Osteoblast (primary cell): ENCODE results near the gene OCSTAMP. TPM values are rescaled to one million over a fixed set of nuclear protein-coding genes. Genes with fewer than 3 reads are reported as not detected.

Source experiments
- DNase-seq: peaks from one replicate; pipeline ENCODE4 v3.0.0; 2011; ENCODE audit warnings: low spot score, mixed read lengths; ENCODE audit not compliant: insufficient read length; ENCODE audit errors: missing footprints
- H2AFZ ChIP-seq: 2 replicates; pipeline ENCODE4 v1.6.0; 2011; ENCODE audit warnings: mild to moderate bottlenecking, low read length
- H3K27ac ChIP-seq: 2 replicates; pipeline ENCODE4 v1.5.1; 2011; ENCODE audit warnings: mild to moderate bottlenecking, low read depth, low read length, moderate library complexity
- H3K27me3 ChIP-seq: 2 replicates; pipeline ENCODE4 v1.6.0; 2012; ENCODE audit warnings: mild to moderate bottlenecking, control low read depth, inconsistent platforms, low read length, moderate library complexity; ENCODE audit not compliant: insufficient read depth
- H3K36me3 ChIP-seq: 2 replicates; pipeline ENCODE4 v1.5.1; 2011; ENCODE audit warnings: mild to moderate bottlenecking, low read length, control low read depth, moderate library complexity; ENCODE audit not compliant: insufficient read depth
- H3K4me1 ChIP-seq: 2 replicates; pipeline ENCODE4 v1.5.1; 2011; ENCODE audit warnings: mild to moderate bottlenecking, low read length, control low read depth, moderate library complexity; ENCODE audit not compliant: insufficient read depth
- H3K4me2 ChIP-seq: 2 replicates; pipeline ENCODE4 v1.6.0; 2011; ENCODE audit warnings: mild to moderate bottlenecking, low read length; ENCODE audit not compliant: insufficient read depth
- H3K4me3 ChIP-seq: fragments of 200-600 bp; sonication (generic); 3 replicates; pipeline ENCODE4 v1.5.1; 2012; ENCODE audit warnings: mild to moderate bottlenecking, low read length, inconsistent platforms; ENCODE audit not compliant: insufficient read depth
- H3K79me2 ChIP-seq: 2 replicates; pipeline ENCODE4 v1.6.0; 2012; ENCODE audit warnings: mild to moderate bottlenecking, low read length, control low read depth, inconsistent platforms; ENCODE audit not compliant: insufficient read depth
- H3K9me3 ChIP-seq: 2 replicates; pipeline ENCODE4 v1.5.1; 2011; ENCODE audit warnings: low read depth, low read length, control low read depth
- H4K20me1 ChIP-seq: 2 replicates; pipeline ENCODE4 v1.6.0; 2012; ENCODE audit warnings: mild to moderate bottlenecking, low read length, control low read depth; ENCODE audit not compliant: insufficient read depth
- CTCF ChIP-seq: IDR thresholded peaks from 2 replicates; pipeline ENCODE4 v1.5.1; 2011; ENCODE audit warnings: mild to moderate bottlenecking, low read depth, low read length, moderate library complexity; ENCODE audit errors: extremely low read depth
- total RNA-seq: library from RNA; depleted of rRNA; stranded (reverse); fragments of >200 nt; gene quantifications from 2 replicates; pipeline ENCODE4 v1.2.3, GENCODE V29; 2012

OCSTAMP gene
- total RNA-seq, 1 donor = not detected

DNA sequence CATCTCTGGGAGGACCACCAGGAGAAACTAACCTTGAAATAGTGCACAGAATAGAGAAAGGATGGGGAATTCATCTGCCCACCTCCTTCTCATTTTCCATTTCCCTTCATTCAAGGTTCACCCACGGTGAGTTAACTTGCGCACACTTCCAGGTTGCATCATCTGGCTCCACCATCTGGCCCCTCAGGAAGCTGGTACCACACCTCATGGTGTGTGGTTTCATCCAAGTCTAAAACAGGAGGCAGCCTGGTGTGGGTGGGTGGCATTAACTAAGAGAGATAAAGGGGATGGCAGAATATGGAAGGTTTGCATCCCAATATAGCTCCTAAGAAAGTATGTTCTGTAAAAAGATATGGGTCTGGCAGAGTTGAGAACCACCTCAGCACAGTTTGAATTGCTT is 40.9 kb downstream of the OCSTAMP start:
- H3K9me3 ChIP-seq = peaks cover 6% of the 10 kb centered on the region
- no peak for TF ChIP-seq CTCF
- no peak overlapping the region for H3K27ac ChIP-seq

GRCh38 chr20:46507760-46508407 is 42.6 kb downstream of the OCSTAMP start:
- no peaks in the 10 kb centered on the region for H3K79me2 ChIP-seq
- H3K27ac ChIP-seq = no peak overlapping the region
- H2AFZ ChIP-seq = no peak overlapping the region
- H3K4me1 ChIP-seq = peaks cover 2% of the 10 kb centered on the region
- no peak for DNase-seq
- H4K20me1 ChIP-seq = no peaks in the 10 kb centered on the region
- H3K9me3 ChIP-seq = peaks cover 12% of the 10 kb centered on the region
- peaks cover 4% of the 10 kb centered on the region for H3K27me3 ChIP-seq
- H3K4me3 ChIP-seq = no peak overlapping the region
- no peak overlapping the region for H3K4me2 ChIP-seq
- no peaks in the 10 kb centered on the region for H3K36me3 ChIP-seq
- TF ChIP-seq CTCF = no peak

More for the DNA sequence above, 40.9 kb downstream of the OCSTAMP start:
- H3K79me2 ChIP-seq = no peaks in the 10 kb centered on the region
- no peak for DNase-seq
- no peaks in the 10 kb centered on the region for H3K36me3 ChIP-seq
- no peaks in the 10 kb centered on the region for H4K20me1 ChIP-seq
- peaks cover 4% of the 10 kb centered on the region for H3K27me3 ChIP-seq
- H3K4me3 ChIP-seq = no peak overlapping the region
- no peak overlapping the region for H2AFZ ChIP-seq
- H3K4me1 ChIP-seq = peaks cover 3% of the 10 kb centered on the region
- H3K4me2 ChIP-seq = no peak overlapping the region

GRCh38 chr20:46505506-46505905 is 44.9 kb downstream of the OCSTAMP start:
- peaks cover 24% of the 10 kb centered on the region for H3K9me3 ChIP-seq
- no peaks in the 10 kb centered on the region for H3K4me1 ChIP-seq
- no peak for DNase-seq
- TF ChIP-seq CTCF = no peak
- H3K36me3 ChIP-seq = no peaks in the 10 kb centered on the region
- H4K20me1 ChIP-seq = no peaks in the 10 kb centered on the region
- H3K4me3 ChIP-seq = no peak overlapping the region
- no peaks in the 10 kb centered on the region for H3K27me3 ChIP-seq
- no peak overlapping the region for H3K27ac ChIP-seq
- H2AFZ ChIP-seq = no peak overlapping the region
- no peak overlapping the region for H3K4me2 ChIP-seq
- no peaks in the 10 kb centered on the region for H3K79me2 ChIP-seq

- no peak overlapping the region for H3K4me2 ChIP-seq
- no peaks in the 10 kb centered on the region for H4K20me1 ChIP-seq
- H2AFZ ChIP-seq = no peak overlapping the region
- peaks cover 30% of the 10 kb centered on the region for H3K9me3 ChIP-seq
- no peaks in the 10 kb centered on the region for H3K27me3 ChIP-seq
- DNase-seq = no peak
- no peaks in the 10 kb centered on the region for H3K36me3 ChIP-seq
- H3K27ac ChIP-seq = no peak overlapping the region
- no peak overlapping the region for H3K4me3 ChIP-seq
- no peaks in the 10 kb centered on the region for H3K79me2 ChIP-seq
- TF ChIP-seq CTCF = no peak
- no peaks in the 10 kb centered on the region for H3K4me1 ChIP-seq
Measured at GRCh38 chr20:46501961-46502360, 48.5 kb downstream of the OCSTAMP start.
